Mammary epithelial cell (primary cell): ENCODE measurements around the gene ABCB4.

ENCODE experiments used
- EZH2 ChIP-seq: IDR thresholded peaks from 2 replicates; pipeline ENCODE4 v1.6.1; 2012; ENCODE audit warnings: low read length, inconsistent platforms, borderline replicate concordance
- TF ChIP-seq, protein P1 (sequence below), 2 donors: IDR thresholded peaks in 1 of 2; conservative IDR thresholded peaks in 1 of 2; 2 replicates each; pipeline ENCODE4 v1.5.1; 2011 to 2012; ENCODE audit warnings: inconsistent platforms in 2 of 2, low read length in 2 of 2, mild to moderate bottlenecking in 2 of 2, control low read depth in 1 of 2, low read depth in 1 of 2; ENCODE audit not compliant: insufficient read depth in 1 of 2; ENCODE audit errors: extremely low read depth in 1 of 2

DNA sequence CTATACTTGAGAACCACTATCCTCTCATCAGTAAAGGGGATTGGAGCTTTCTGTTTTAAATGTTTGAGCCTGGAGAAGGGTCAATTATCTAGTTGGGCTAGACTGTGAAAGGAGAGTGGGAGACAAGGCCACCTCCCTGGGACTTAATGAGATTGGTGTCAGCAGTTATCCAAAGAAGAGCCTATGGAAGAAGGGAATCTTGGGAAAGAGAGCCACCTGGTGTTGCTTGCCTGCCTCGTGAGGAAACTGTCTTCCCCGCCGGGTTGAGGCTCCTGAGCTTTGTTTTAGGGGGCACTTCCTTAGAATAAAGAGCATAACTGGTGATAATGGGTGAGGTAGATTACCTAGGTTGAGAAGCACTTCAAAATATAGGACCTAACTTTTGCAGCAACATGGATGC lies 32.0 kb upstream of the ABCB4 start:
- TF ChIP-seq, protein P1, sequence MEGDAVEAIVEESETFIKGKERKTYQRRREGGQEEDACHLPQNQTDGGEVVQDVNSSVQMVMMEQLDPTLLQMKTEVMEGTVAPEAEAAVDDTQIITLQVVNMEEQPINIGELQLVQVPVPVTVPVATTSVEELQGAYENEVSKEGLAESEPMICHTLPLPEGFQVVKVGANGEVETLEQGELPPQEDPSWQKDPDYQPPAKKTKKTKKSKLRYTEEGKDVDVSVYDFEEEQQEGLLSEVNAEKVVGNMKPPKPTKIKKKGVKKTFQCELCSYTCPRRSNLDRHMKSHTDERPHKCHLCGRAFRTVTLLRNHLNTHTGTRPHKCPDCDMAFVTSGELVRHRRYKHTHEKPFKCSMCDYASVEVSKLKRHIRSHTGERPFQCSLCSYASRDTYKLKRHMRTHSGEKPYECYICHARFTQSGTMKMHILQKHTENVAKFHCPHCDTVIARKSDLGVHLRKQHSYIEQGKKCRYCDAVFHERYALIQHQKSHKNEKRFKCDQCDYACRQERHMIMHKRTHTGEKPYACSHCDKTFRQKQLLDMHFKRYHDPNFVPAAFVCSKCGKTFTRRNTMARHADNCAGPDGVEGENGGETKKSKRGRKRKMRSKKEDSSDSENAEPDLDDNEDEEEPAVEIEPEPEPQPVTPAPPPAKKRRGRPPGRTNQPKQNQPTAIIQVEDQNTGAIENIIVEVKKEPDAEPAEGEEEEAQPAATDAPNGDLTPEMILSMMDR (conservative IDR thresholded peaks at IDR 0.05 in 1 of 2, IDR thresholded peaks at IDR 0.05 in 1 of 2; ENCODE audit: extremely low read depth in 1 of 2, insufficient read depth in 1 of 2, low read depth in 1 of 2, low read length in 2 of 2) = peak in 1 of 2 donors; percentile 28
- TF ChIP-seq EZH2 = no peak
